Epithelial cell of esophagus (primary cell): ENCODE data around the gene LEFTY1.
"Not testable (repeated sequence)": the region's sequence is repeated elsewhere in the genome, so short reads cannot be mapped to it uniquely, and the experiment has no call there.

Experiments used
- DNase-seq: peaks from one replicate; pipeline ENCODE4 v3.0.0; 2010; ENCODE audit warnings: low read depth
- H3K4me3 ChIP-seq: 2 replicates; pipeline ENCODE4 v1.5.1; 2011; ENCODE audit warnings: mild to moderate bottlenecking, low read length, control low read depth
- TF ChIP-seq, protein P1 (sequence below): IDR thresholded peaks from 2 replicates; pipeline ENCODE4 v1.5.1; 2011; ENCODE audit warnings: low read depth, mild to moderate bottlenecking, low read length, control low read depth, inconsistent platforms; ENCODE audit not compliant: insufficient read depth; ENCODE audit errors: missing control alignments

The LEFTY1 gene

DNA sequence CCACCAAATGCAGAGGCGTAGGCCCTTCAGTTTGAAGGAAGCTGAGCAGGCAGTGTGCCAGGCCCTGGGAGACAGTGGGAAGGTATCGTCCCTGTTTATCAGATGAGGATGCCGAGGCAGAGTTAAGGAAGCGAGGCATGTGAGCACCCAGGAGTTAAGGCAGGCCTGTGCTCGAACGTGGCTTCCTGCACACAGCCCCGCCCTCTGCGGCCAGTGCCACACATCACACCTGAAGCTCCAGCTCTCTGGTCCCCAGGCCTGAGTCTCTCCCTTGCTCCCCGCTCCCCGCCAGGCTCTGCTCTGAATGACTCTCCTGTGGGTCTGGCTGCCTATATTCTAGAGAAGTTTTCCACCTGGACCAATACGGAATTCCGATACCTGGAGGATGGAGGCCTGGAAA lies 46.9 kb downstream of the LEFTY1 start:
- TF ChIP-seq, protein P1, sequence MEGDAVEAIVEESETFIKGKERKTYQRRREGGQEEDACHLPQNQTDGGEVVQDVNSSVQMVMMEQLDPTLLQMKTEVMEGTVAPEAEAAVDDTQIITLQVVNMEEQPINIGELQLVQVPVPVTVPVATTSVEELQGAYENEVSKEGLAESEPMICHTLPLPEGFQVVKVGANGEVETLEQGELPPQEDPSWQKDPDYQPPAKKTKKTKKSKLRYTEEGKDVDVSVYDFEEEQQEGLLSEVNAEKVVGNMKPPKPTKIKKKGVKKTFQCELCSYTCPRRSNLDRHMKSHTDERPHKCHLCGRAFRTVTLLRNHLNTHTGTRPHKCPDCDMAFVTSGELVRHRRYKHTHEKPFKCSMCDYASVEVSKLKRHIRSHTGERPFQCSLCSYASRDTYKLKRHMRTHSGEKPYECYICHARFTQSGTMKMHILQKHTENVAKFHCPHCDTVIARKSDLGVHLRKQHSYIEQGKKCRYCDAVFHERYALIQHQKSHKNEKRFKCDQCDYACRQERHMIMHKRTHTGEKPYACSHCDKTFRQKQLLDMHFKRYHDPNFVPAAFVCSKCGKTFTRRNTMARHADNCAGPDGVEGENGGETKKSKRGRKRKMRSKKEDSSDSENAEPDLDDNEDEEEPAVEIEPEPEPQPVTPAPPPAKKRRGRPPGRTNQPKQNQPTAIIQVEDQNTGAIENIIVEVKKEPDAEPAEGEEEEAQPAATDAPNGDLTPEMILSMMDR: no peak
- H3K4me3 ChIP-seq: no peak overlapping the region
- DNase-seq: peak; percentile 9

DNA sequence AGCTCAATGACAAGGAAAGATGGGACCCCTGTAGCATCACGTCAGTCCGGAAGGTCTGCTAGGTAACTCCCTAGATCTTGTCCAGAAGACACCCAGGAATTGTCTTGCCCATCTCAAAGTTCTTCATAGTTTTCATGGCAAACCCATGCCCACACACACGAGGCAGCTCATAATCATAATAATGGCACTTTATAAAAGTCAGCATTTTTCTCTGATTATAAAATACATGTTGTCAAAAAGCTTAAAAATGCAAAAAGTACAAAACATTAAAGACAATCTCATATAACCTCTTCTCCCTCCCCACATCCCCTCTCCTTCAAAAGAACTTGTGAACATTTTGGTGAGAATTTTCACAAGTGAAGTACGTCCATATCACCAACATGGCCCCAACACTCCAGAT lies 48.2 kb downstream of the LEFTY1 start:
- no peak overlapping the region for H3K4me3 ChIP-seq
- TF ChIP-seq, protein P1: no peak
- DNase-seq: no peak

DNA sequence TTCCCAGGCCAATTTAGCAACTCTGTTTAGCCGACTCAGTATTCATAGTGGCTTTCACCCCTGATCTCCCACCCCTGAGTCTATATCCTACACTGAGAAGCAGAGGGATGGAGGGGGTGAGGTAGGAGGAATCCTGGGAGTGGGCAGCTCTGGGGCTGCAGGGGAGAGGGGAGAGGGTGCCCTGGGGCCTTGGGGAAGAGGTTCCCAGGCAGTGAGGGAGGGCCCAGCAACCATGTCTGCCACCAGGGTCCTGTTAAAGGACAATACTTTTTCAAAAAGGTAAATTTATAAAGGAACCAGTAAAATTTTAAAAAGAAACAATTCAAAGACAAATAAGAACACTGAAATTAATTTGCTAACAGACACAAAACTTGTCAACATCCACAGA lies 48.7 kb downstream of the LEFTY1 start:
- TF ChIP-seq, protein P1: no peak
- no peak for DNase-seq
- H3K4me3 ChIP-seq: no peak overlapping the region

DNA sequence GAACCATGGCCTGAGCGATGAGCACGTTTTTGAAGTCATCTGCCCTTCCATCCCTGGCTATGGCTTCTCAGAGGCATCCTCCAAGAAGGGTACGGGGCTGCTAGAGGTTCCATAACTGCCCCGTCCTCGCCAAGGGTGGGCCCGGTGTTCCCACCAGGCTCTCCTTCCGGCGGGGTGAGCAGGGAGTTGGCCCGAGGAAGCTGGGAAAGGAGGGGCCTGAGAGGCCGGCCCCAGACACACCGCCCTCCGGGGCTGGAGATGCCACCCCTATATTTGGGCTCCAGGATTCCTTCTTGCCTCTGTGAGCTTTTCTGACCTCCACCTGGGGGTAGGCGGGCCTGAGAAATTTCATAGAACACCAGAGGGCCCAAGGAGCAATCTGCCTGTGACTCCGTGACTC lies 50.2 kb downstream of the LEFTY1 start:
- DNase-seq: no peak
- no peak overlapping the region for H3K4me3 ChIP-seq
- TF ChIP-seq, protein P1: no peak

DNA sequence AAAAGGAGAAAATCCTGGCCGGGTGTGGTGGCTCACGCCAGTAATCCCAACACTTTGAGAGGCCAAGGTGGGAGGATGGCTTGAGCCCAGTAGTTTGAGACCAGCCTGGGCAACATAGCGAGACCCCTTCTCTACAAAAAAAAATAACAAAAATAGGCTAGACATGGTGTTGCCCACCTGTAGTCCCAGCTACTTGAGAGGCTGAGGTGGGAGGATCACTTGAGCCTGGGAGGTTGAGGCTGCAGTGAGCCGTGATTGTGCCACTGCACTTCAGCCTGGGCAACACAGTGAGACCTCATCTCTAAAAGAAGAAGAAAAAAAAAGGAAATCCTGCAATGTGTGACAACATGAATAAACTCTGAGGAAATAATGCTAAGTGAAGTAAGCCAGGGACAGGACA lies 52.6 kb downstream of the LEFTY1 start:
- DNase-seq: not testable (repeated sequence)

More for the DNA sequence above, 52.6 kb downstream of the LEFTY1 start:
- not testable (repeated sequence) for H3K4me3 ChIP-seq
